ENCODE data around the gene SASS6.

GRCh38 chr1:100122177-100122576 is 10.6 kb downstream of the SASS6 start:
- no peak for TF ChIP-seq CTCF (IDR thresholded peaks at IDR 0.05; ENCODE audit: borderline replicate concordance, extremely low read depth, low read length, poor library complexity, severe bottlenecking)
- TF ChIP-seq EZH2 (IDR thresholded peaks at IDR 0.05; ENCODE audit: borderline replicate concordance, low read depth, low read length, severe bottlenecking) = no peak

Measured in DND-41 (cell line).